ENCODE measurements around the gene OTOP2. TPM values are rescaled to one million over a fixed set of nuclear protein-coding genes. Genes with fewer than 3 reads are reported as not detected.

Gene OTOP2
- polyA plus RNA-seq, 3 donors, result 0.05 TPM; not detected in 2

GRCh38 chr17:74925242-74925641 lies 1.2 kb downstream of the OTOP2 start:
- Histone ChIP-seq H2AFZ (ENCODE audit: insufficient read depth, low read depth, low read length, poor library complexity, severe bottlenecking) (no peak overlapping the region), H3K4me3 (replicated peaks in 1 of 3; ENCODE audit: low read depth in 2 of 3, low read length in 3 of 3) (no peak overlapping the region), H3K79me2 (ENCODE audit: insufficient read depth, low read length) (no peaks in the 10 kb centered on the region), H3K4me1 (ENCODE audit: control insufficient read depth in 1 of 2, insufficient read depth in 2 of 2, low read length in 2 of 2) (peaks cover 26 to 29% of the 10 kb centered on the region in 2 donors), H3K9ac (ENCODE audit: insufficient read depth, low read length, poor library complexity, severe bottlenecking) (no peak overlapping the region), H3K36me3 (replicated peaks in 1 of 2; ENCODE audit: control insufficient read depth in 1 of 2, insufficient read depth in 2 of 2, low read length in 2 of 2) (no peaks in the 10 kb centered on the region), H3K9me3 (replicated peaks in 1 of 2; ENCODE audit: control insufficient read depth in 1 of 2, insufficient read depth in 1 of 2, low read length in 2 of 2) (peaks cover 0 to 7% of the 10 kb centered on the region in 2 donors), H3K27ac (ENCODE audit: low read depth in 1 of 2, low read length in 2 of 2) (no peak overlapping the region), H3K27me3 (ENCODE audit: control insufficient read depth in 2 of 2, insufficient read depth in 2 of 2, low read length in 2 of 2) (peaks cover 27 to 60% of the 10 kb centered on the region in 2 donors), H3K4me2 (replicated peaks; ENCODE audit: extremely low read depth, low read length, poor library complexity, severe bottlenecking) (no peak overlapping the region), H4K20me1 (ENCODE audit: insufficient read depth, low read length) (no peaks in the 10 kb centered on the region)
- Mint-ChIP-seq H3K4me1 (peaks cover 28% of the 10 kb centered on the region), H3K36me3 (no peaks in the 10 kb centered on the region), H3K27ac (peak overlapping the region in 1 of 7 donors; percentile 36), H3K27me3 (ENCODE audit: low read depth in 3 of 3) (peaks cover 56 to 85% (median 61%) of the 10 kb centered on the region in 3 donors), H3K9me3 (peaks cover 0 to 10% (median 0%) of the 10 kb centered on the region in 7 donors), H3K4me3 (peak overlapping the region in 1 of 2 donors; percentile 84)
- intact Hi-C loops (cut with micrococcal nuclease), result loop anchor here (2.0 kb wide), 2 partner anchors 34 to 36 kb away; no protein-coding TSS in a partner anchor
- WGBS (ENCODE audit: insufficient coverage), result 71% methylated on average over 1 of the region's 3 CpGs
- no peak for DNase-seq
- TF ChIP-seq CTCF (IDR thresholded peaks at IDR 0.05), result no peak

GRCh38 chr17:74928786-74929185 lies 4.7 kb downstream of the OTOP2 start:
- intact Hi-C loops (cut with micrococcal nuclease), result no loop called here
- H3K4me1 Mint-ChIP-seq, result peaks cover 25% of the 10 kb centered on the region
- peaks cover 14 to 20% of the 10 kb centered on the region in 2 donors for H3K4me1 ChIP-seq (ENCODE audit: control insufficient read depth in 1 of 2, insufficient read depth in 2 of 2, low read length in 2 of 2)
- H3K36me3 Mint-ChIP-seq, result no peaks in the 10 kb centered on the region
- no peak for TF ChIP-seq CTCF (IDR thresholded peaks at IDR 0.05)
- WGBS (ENCODE audit: insufficient coverage), result no CpG with 5 or more reads among the region's 6 CpGs
- H3K27me3 ChIP-seq (ENCODE audit: control insufficient read depth in 2 of 2, insufficient read depth in 2 of 2, low read length in 2 of 2), result peaks cover 17 to 57% of the 10 kb centered on the region in 2 donors
- DNase-seq, result no peak
- no peak overlapping the region for H3K4me3 ChIP-seq (replicated peaks in 1 of 3; ENCODE audit: low read depth in 2 of 3, low read length in 3 of 3)
- H4K20me1 ChIP-seq (ENCODE audit: insufficient read depth, low read length), result no peaks in the 10 kb centered on the region
- no peak overlapping the region for H2AFZ ChIP-seq (ENCODE audit: insufficient read depth, low read depth, low read length, poor library complexity, severe bottlenecking)
- H3K27me3 Mint-ChIP-seq (ENCODE audit: low read depth in 3 of 3), result peaks cover 50 to 85% (median 56%) of the 10 kb centered on the region in 3 donors
- H3K9ac ChIP-seq (ENCODE audit: insufficient read depth, low read length, poor library complexity, severe bottlenecking), result no peak overlapping the region
- H3K79me2 ChIP-seq (ENCODE audit: insufficient read depth, low read length), result no peaks in the 10 kb centered on the region
- peaks cover 0 to 6% (median 0%) of the 10 kb centered on the region in 7 donors for H3K9me3 Mint-ChIP-seq
- H3K36me3 ChIP-seq (replicated peaks in 1 of 2; ENCODE audit: control insufficient read depth in 1 of 2, insufficient read depth in 2 of 2, low read length in 2 of 2), result no peaks in the 10 kb centered on the region
- no peak overlapping the region for H3K4me2 ChIP-seq (replicated peaks; ENCODE audit: extremely low read depth, low read length, poor library complexity, severe bottlenecking)
- H3K9me3 ChIP-seq (replicated peaks in 1 of 2; ENCODE audit: control insufficient read depth in 1 of 2, insufficient read depth in 1 of 2, low read length in 2 of 2), result no peaks in the 10 kb centered on the region
- H3K4me3 Mint-ChIP-seq, result no peak overlapping the region
- no peak overlapping the region for H3K27ac Mint-ChIP-seq
- no peak overlapping the region for H3K27ac ChIP-seq (ENCODE audit: low read depth in 1 of 2, low read length in 2 of 2)
